Measurements from ENCODE around the gene MUSK.
"Not testable (repeated sequence)": the region's sequence is repeated elsewhere in the genome, so short reads cannot be mapped to it uniquely, and the experiment has no call there.

MUSK gene

DNA sequence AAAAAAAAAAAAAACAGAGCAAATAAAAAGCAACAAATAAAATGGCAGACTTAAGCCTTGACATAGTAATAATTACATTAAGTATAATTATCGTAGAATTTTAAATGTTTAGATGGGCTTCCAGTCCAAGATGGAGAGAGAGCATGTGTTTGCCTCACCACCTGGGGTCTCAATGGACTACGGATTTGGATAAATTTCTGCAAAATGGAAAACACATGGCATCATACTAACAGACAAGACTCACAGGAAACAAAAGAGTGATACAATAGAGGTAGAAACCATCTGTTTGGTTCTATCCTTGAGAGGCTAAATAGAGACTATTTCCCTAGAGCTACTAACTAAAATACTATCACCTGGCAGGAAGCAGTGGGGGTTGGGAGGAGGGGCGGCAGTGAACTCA lies 144.3 kb downstream of the MUSK start:
- no peak for DNase-seq (ENCODE audit: low spot score)

GRCh38 chr9:110814159-110814558 lies 145.6 kb downstream of the MUSK start:
- no peak for DNase-seq (ENCODE audit: low spot score)

GRCh38 chr9:110815361-110815760 lies 146.8 kb downstream of the MUSK start:
- no peak for DNase-seq (ENCODE audit: low spot score)

DNA sequence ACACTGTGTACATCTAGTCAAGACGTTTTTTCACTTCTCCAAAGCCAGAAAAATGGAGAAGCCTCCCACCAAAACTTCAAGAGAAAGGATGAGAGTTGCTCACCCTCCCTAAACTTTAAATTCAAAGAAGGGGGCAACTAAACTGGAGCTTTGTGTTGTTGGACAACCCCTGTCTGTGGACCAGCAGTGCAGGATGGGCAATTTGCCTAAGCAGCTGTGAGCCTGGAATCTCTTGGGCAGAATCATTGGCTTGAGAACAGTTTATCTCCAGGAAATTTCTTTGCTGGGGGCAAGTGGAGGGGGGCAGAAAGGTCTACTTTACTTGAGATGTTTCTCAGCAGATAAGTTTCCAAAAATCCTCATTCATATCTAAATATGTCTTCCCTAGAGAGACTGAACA lies 151.8 kb downstream of the MUSK start:
- DNase-seq (ENCODE audit: low spot score), result no peak

- DNase-seq (ENCODE audit: low spot score), result no peak
Measured at GRCh38 chr9:110821064-110821463, 152.5 kb downstream of the MUSK start.

DNA sequence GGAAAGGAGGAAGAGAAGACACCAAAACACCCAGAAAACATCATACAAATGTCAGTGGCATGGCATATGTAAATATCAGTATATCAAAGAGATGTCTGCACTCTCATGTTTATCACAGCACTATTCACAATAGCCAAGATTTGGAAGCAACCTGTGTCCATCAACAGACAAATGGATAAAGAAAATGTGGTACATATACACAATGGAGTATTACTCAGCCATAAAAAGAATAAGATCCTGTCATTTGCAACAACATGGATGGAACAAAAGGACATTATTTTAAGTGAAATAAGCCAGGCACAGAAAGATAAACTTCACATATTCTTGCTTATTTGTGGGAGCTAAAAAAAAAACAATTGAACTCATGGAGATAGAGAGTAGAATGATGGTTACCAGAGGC lies 156.5 kb downstream of the MUSK start:
- DNase-seq (ENCODE audit: low spot score), result not testable (repeated sequence)

GRCh38 chr9:110825950-110826349 lies 157.4 kb downstream of the MUSK start:
- no peak for DNase-seq (ENCODE audit: low spot score)

- not testable (repeated sequence) for DNase-seq (ENCODE audit: low spot score)
Measured at GRCh38 chr9:110826400-110826799, 157.8 kb downstream of the MUSK start.

- peak; percentile 74 for DNase-seq (ENCODE audit: low spot score)
Measured at GRCh38 chr9:110828264-110828663, 159.7 kb downstream of the MUSK start.

GRCh38 chr9:110830495-110830894 lies 161.9 kb downstream of the MUSK start:
- no peak for DNase-seq (ENCODE audit: low spot score)

GRCh38 chr9:110832926-110833325 lies 164.3 kb downstream of the MUSK start:
- no peak for DNase-seq (ENCODE audit: low spot score)

- DNase-seq (ENCODE audit: low spot score), result peak; percentile 74
Measured at GRCh38 chr9:110835404-110835803, 166.8 kb downstream of the MUSK start.

GRCh38 chr9:110835859-110836271 lies 167.3 kb downstream of the MUSK start:
- peak; percentile 44 for DNase-seq (ENCODE audit: low spot score)

DNA sequence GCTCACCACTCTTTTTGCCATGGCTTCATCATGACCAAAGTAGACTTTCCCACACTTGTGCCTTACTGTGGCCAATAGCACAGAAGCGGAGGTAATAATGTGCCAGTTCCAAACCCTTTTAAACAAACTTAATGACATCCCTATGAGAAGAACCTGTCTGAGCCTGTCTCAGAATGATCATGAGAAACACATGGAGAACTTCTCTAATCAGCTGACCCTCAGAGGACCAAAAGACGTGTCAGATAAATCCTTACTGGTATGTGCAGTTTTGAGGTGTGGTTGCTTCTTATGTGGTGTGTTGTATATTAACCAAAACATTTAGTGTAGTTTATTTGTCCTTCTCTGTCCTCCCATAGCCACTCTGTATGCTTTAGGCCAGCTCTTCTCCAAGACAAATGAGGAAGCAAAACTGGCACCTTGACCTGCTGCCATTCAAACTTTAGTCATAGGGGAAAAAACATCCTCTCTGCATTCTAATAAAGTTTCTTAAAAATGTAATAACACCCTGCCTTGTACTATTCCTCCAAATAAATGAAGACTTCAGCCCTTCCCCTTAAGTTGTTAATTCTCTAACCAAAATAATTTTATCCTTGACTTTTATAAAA lies 168.9 kb downstream of the MUSK start:
- DNase-seq (ENCODE audit: low spot score), result no peak

- DNase-seq (ENCODE audit: low spot score), result no peak
Measured at GRCh38 chr9:110842169-110842568, 173.6 kb downstream of the MUSK start.

- peak; percentile 44 for DNase-seq (ENCODE audit: low spot score)
Measured at GRCh38 chr9:110842986-110843385, 174.4 kb downstream of the MUSK start.

DNA sequence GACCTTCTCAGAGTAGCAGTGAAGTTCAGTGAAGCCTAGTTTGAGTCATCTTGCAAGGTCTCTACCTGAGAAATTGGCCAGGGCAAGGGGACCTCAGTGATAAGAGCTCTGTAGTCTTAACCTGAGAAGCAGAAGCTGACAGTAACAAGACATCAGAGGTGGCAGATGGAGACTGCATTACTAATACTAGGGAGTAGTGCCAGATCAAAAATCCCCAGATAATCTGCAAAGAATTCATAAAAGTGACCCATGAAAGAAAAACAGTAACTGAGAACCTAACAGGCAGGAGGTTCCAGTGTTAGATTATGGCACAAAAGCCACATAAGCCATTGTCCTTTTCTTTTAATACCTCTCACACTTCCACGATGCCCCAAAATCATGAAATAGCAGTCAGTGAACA lies 175.5 kb downstream of the MUSK start:
- DNase-seq (ENCODE audit: low spot score), result no peak

DNA sequence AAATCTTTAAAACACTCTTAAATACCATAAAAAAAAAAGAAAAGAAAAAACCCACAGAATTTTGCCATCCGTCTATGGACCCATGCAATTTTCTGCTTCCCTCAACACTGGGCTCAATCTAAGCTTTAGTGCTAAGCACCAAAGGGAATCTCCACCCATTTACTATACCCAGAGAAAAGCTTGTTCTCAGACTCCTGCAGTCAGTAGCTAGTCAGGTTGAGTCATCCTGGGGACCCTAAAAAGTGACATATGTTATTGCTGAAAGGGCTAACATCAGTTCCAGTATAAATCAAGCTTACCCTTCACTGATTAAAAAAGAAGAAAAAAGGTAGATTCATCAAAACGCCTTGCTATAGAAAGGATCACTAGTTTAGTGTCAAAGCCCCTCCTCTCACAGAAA lies 177.6 kb downstream of the MUSK start:
- no peak for DNase-seq (ENCODE audit: low spot score)

- no peak for DNase-seq (ENCODE audit: low spot score)
Measured at GRCh38 chr9:110847671-110848070, 179.1 kb downstream of the MUSK start.

GRCh38 chr9:110850401-110851135 lies 182.0 kb downstream of the MUSK start:
- no peak for DNase-seq (ENCODE audit: low spot score)
